KG1 (cell line): ENCODE data around the gene TNS3.

ENCODE experiments used
- DNase-seq: peaks from one replicate; lab custom pipeline; 2025; lab: John Stamatoyannopoulos, UW

The TNS3 gene

DNA sequence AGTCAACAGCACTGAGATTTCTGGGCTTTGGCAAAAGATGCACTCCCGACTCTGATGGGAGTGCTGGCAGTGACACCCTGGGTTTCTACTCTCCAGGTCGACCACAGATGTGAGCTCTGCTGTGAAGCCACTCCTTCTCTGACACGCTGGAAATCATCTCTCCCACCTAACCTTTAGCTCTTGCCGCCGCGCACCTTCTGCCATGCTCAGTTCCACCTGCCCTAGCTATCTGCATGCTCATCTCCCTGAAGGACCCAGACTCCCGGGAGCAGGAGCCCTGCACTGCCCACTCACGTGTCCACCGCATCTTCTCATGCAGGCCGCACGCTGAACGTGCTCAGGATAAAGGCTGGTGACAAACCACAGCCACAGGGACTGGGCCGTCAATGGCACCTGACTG lies 174.8 kb downstream of the TNS3 start:
- no peak for DNase-seq

DNA sequence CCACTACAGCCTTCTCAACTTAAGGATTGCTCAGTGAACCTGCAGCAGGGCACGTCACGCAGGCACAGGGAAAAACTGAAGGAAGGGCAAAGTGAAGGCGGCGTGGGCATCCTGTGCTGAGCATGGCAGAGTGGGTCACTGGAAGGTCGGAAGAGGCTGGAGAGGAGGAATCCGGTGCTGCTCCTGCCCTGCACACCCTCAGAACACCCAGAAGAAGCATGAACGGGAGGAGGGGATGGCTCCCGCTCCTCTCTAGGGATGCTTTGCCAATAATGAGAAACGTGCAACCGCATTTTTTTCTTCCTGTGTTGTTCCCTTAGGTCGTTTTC lies 175.1 kb downstream of the TNS3 start:
- no peak for DNase-seq

DNA sequence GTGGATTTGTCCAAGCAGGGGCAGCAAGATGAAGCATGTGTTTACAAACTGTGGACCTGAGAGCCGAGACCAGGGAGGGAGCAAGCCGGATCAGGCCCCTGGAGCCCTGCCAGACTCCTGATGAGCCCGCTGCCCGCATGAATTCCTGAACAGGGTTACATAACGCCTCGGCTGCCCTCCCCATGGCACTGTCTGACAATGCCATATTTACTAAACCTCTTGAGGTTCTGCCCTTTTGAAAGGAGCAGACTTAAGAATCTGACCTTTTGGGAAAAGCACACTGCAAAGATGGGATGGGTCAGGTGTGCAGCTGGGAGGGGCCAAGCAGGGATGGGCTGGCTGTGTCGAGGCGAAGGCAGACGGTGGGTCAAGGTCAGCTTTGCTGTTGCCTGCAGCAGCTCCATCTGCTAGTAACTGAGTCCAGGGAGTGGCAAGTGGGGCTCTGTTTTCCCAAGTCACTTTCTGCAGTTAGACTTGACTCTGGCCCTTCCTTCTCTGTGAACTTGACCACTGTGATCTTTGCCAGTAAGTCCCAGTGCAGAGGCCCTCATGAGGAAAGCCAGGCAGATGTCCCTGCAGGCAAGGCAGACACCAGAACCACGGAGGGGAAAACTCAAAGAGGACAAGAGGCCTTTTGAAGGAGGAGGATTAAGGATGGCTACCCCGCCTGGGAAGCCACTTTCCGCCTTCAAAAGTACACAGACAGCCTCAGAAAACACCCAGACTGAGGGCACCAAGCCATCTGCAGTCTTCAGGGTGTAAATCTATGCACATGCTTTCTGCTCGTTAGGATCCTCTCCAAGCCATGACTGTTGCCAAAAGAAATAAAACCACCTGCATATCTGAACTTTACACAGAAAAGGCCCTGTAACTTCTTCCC lies 175.8 kb downstream of the TNS3 start:
- no peak for DNase-seq

DNA sequence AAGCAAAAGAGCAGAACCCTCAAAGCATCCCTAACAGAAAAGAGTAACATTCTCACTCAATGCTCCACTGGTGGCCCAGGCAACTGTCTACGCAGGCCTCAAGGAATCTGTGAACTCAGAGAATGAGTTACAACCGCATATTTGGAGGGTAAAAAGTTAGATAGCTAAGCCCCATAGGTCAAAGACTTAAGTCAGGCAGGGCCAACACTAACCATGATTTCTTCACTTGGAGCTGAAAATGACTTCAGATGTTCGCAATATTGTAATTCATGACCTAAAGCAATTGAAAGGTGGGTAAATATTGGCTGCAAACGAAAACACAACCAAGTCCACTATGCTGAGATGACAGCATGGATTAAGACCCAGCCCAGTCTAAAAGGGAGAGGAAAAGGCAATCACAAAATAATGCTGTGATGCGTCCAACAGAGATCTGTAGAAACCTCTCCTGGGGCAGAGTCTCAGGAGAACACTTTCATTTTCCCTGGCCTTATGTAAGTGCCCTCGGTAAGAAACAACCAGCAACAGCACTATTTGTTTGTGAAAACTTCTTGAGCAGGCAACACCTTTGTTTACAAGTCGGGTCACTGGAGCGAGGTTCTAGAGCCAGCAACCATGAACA lies 176.5 kb downstream of the TNS3 start:
- no peak for DNase-seq

DNA sequence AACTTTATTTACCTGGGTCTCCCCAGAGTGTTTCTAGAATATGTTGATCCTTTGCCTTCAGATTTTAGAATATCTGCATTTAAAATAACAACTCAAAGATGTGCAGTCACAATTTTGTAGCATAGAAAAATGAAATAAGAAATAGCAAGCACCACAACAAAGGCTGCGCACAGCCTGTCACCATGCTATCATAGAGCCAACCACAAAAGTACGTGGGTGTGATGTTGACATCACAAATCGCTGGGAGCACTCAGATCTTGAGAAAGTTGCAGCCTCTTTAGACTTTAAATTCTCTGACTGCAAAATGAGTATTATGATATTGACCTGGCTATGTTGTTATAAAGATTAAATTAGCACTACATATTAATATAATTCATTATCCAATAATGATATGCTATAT lies 177.9 kb downstream of the TNS3 start:
- no peak for DNase-seq

DNA sequence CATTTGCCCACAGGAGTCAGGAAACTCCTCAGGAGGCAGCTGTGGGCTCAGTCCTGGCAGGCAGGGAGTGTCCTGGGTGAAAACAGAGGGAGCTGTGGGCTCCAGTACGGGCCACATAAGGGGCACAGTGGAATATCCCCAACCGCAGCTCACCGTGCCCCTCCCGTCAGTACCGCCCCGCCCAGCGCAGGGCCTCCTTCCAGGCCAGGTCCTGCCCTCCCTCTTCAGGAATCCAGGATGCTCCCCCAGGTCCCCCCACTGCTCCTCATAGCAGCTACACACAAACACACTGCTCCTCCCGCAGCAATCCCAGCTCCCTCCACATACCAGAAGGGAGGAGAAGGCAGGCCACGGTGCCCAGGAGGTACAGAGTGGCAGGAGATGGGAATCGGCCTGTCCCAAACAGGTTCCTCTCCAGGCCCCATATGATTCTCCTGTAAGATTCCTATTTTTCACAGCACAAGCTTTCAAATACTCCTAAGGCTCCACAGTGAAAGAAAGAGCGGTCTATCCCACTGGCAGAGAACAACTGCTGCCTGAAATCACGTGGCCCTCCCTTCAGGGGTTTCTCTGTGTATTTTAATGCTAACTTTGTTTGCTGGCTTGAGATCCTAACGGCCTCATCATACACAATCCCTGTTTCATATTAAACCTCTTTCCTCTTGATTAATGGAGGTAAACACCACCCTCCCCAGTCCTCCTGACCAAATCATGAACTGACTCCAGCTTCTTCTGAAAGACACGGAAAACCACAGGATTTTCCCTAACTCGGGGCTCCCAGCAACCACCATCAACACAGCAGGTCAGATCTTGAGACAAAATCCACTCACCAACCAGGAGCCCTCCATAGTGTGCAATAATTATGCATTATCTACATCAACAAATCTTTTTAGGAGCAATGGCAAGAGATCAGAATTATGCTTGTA lies 178.7 kb downstream of the TNS3 start:
- DNase-seq = no peak

DNA sequence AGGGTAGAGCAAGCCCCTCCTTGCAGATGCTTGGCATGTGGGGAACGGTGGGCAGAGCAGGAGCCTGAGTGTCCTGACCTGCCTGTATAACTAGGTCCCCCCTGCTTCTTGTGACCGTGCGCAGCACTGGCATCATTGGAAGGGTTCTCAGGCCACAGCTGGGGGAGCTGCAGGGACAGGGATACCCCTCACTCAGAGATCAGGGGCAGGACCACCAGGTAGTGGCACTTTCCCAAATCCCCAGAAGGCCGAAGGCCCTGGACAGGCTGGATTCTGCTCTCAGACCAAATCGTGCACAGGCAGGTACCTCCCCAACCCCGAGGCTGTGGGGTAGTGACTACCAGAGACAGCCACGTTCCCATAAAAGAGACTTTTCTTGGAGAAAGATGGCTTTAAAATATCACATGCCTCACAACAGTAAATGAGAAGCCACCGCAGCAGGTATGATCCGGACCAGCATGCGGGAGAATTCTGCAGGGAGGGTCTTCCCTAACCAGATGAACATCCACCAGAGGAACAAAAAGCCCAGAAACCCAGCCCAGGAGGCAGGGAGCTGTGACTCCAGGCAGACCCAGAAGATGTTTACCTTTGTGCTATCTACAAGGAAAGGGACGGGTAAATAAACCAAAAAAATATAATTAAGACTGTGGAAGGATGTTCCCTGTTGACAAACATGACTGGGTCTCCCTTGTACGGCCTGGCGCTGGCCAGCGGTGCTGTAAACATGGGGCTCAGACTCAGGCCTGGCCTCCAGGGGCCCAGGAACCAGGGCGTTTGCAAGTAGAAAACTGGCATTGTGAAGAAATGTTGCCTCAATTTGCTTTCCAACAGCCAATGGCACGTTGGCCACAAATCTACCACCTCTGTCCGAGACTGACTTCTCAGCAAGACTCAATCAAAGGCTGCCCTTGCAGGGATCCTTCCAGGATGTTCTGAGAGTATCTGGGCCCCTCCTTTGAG lies 180.0 kb downstream of the TNS3 start:
- DNase-seq = no peak

DNA sequence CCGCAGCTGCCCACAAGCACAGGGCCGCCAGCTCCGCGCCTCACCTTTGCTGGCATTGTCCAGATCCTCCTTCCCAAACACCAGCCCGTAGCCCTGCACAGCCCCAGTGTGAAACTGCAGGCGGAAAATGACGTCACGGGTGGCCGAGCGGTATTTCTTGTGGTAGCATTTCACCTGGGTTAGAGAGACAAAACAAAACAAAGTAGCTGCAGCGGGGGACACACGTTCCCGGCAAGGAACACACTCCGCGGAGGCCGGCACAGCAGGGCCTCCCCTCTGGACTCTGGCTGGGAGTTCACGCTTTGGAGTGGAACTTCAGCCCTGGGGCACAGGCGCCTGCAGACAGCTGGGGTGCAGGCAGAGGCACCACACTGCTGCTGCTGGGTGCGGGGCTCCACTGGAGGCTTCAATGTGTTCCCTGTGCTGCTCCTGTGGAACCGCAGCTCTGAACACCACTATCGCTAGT lies 181.1 kb downstream of the TNS3 start:
- no peak for DNase-seq

DNA sequence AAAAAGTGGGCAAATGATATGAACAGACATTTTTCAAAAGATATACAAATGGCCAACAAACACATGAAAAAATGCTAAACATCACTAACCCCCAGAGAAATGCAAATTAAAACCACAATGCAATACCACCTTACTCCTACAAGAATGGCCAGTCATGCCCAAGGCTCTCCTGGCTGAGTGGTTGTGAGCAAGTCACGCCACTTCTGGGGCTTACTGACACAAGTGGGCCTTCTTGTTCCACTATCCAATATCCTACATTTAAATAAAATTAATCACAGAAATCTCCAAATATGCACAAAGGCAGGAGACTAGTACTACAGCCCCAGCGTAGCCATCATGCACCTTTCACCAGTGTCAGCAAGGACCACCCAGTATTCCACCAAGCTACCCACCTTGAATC lies 181.9 kb downstream of the TNS3 start:
- DNase-seq = no peak

DNA sequence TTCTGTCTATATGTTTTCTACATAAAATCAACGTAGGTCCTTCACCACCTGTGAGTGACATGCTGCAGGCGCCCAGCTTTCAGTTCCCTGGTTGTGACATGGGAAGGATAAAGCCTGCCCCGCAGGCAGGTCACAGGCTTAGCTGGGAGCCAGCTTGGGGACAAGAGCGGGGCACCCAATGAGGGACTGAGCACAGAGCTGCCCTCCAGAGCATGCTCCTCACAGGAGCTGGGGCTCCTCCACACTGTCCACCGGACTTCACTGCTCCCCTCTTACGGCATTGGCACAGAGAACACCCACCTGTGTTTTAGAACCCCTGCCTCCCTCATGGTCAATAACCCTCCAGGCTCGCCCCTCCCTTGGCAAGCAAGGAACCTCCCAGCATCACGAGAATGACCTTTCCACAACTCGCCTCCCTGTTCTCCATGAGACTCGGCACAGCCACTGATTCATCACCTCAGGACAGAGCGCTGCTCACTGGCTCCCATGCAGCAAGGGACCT lies 187.1 kb downstream of the TNS3 start:
- no peak for DNase-seq

DNA sequence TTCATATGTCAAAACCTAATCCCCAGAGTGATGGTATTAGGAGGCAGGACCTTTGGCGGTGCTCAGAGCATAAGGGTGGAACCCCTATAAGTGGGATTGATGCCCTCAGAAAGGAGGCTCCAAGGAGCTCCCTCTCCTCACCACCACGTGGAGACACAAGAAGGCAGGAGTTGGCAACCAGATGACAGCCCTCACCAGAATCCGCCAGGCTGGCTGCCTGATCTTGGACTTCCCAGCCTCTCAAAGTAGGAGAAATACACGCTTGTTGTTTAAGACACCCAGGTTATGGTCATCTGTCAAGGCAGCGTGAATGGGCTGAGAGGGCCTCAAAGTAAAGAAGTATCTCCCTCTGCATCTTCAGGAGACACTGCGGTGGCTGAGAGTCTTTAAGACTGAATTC lies 187.7 kb downstream of the TNS3 start:
- no peak for DNase-seq

DNA sequence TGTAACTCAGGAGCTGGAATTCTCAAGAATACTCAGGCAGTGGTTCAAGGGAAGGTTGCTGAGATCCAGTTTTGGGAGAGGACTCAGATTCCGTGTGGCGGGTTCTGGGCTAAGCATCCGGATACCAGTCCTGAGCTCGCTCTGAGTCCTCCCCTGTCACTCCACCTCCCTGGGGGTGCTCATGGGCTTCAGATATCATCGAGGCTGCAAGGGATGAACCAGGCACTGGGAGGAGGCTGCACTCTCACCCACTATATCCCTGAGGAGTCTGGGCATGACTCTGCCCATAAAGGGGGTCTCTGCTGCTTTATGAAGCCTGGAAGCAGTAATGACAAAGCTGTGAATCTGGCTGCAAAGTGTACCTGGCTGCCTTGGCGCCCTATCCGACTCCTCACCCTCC lies 188.5 kb downstream of the TNS3 start:
- DNase-seq = no peak

DNA sequence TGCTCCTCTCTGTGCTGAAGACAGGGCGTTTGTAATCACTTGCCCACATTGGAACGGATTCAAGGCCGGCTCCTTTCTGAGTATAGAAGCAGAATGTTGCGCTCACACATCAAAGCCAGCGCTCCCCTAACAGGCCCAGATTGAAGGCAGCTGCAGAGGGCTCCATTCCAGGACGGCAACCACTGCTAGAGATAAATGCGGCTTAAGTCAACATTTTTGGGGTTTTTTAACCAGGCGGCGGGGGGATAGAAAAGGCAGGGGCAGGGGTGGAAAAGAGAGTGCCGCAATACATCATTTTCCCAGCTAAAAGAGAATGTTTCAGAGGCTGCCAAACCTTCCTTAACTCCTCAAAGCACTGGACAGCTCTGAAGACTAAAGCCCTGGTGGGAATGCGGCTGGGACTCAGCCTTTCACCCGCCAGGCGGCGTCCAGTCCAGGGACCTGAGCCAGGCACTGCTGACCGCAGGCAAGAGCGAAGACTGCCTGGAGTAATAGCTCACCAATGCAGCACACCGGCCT lies 189.6 kb downstream of the TNS3 start:
- no peak for DNase-seq

DNA sequence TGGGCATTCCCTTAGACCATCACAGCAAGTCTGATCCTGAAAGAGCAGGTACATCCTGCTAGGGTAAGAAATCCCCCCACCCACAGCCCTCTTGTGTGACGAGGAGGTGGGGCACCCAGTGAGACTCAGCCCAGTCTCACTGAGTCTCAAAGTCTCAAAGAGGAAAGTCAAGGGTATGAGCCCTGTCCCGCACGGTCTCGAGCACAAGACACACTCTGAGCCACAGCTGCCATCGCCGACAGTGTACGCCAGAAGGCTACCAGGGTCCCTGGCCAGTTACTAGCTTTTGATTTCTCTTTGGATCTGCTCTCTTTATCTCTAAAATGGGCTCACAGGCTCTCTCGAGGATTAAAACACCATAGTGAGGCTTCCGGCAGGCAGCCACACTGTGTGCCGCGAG lies 190.2 kb downstream of the TNS3 start:
- no peak for DNase-seq

DNA sequence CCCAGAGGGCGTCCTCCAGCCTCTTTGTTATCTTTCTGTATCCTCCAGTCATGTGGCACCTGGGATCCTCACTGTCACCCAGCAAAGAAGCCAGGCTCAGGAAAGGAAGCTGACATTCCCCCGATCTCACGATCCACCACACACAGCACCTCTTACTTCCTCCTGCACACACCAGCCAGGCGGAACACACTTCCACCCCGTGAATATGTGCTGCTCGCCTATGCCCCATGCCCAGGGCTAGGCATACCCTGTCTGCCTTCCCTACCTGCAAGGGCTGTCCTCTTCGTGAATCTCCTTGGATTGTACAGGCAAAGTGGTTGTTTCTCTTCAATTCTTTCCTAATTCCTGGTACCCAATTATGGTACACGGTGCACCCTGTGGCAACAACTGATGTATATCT lies 191.0 kb downstream of the TNS3 start:
- no peak for DNase-seq

DNA sequence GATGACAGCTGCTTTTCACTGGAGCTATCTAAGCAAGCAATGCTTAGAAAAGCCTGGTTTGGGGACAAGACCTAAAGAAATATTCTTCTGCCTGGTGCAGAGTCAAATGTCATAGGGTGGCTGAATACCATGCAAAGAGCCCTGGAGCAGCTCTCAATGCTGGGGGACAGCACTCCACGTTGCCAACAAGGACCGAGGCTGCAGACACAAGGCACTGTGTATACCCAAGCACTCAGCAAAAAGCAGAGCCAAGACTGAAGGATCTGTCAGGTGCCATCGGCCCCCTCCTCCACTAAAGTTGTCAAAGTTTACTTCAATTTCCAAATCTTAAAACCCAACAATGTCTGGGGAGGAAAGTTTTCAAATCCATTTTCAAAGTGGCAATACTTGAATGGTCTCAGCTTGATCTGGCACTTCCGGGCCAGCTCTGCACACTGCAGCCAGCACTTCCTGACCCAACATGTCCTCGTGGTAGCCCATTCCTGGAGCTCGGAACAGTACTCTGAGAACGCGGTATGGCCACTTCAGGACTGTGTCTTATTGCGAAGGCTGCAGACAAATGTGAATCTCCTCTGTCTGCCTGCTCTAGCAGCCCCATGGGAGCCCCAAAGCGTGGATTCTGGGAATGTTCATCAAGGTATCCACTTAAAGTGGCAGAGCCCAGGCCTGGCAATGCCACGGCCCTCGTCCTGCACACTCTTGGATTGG lies 191.8 kb downstream of the TNS3 start:
- DNase-seq = no peak

DNA sequence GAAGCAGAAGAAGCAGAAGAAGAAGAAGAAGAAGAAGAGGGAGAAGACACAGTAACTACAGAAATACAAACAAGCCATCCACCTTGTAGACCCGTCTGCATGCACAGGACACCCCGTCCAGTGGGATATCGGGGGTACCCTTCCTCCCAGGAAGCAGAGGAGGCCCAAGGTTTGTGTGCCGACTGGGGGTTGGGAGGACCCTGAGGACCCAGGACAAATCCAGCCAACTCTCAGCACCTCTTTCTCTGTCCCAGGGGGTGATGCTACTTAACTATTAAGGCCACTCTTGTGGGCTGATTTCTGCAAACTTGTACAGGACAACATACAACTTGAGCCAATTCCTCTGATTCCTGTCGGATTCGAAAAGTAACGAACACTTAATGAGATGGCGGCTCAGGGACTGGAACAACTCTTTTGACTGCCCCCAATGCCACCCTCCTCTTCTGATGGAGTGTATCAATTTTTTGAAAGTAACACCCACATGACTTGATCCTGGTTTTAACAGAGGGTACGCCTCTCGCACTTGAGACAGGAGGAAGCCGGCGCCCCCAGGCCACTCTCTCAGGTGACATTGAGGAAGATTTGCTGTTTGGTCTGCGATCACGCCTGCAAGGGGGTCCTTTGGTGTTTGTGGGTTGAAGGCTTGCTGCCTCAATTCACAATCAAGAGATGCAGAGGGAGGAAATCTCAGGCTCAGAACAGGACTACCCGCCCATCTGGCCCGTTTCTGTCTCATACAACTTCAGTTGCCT lies 192.6 kb downstream of the TNS3 start:
- DNase-seq = no peak

DNA sequence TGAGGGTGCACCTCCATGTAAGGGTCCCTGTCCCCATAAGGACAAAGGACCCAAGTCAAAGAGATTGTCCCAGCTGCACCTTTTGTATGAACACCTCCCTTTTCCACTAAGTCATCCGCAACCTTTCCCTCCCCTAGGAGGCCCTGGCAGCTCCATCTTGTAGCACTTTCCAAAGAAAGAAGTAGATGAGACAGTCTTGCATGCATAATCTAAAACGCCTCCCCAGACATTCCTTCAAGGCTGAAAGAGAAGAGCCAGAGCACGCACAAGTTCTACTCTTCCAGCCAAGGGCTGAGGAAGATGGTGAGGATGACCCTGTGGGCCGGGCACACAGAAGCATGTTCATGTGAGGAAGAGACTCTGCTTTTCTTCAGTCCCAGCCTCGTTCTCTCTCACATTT lies 194.4 kb downstream of the TNS3 start:
- no peak for DNase-seq

DNA sequence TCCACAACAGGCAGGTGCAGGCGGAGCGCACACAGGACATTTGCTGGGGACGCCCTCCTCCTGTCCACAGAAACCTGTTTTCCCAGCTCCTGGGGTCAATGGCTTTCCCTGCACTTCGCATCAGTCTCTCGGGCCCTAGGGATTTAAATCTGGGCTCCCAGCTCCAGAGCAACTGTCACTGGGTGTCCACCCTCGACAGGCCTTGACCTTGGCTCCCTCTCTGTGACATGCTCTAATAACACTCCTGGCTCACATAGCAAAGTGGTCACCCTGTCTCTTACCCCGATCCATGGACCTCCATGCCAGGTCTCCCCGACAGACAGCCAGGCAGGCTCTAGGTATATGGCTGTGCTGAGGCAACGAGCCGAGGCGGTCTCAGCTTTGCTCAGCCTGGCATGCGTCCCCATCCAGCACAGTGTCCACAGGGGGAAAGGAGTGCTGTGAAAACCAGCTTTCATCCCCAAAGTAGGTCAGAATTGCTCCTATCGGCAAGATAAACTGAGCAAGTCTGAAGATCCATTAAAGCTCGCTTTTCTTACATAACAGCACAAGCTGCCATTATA lies 195.6 kb downstream of the TNS3 start:
- DNase-seq = no peak
